Duodenal mucosa (tissue), 2 donors: Measurements from ENCODE around the gene LDB1.

Experiments
- H3K27ac ChIP-seq: one replicate; pipeline ENCODE4 v1.7.0; 2013; ENCODE audit warnings: low read depth, low read length
- H3K27me3 ChIP-seq, 2 donors: one replicate each; pipeline ENCODE4 v1.7.0; 2013; ENCODE audit warnings: low read length in 2 of 2, control low read depth in 1 of 2; ENCODE audit not compliant: insufficient read depth in 2 of 2, control insufficient read depth in 1 of 2
- H3K36me3 ChIP-seq, 2 donors: one replicate each; pipeline ENCODE4 v1.7.0; 2013; ENCODE audit warnings: low read length in 2 of 2, control low read depth in 1 of 2; ENCODE audit not compliant: insufficient read depth in 2 of 2, control insufficient read depth in 1 of 2
- H3K4me1 ChIP-seq, 2 donors: one replicate each; pipeline ENCODE4 v1.7.0; 2013; ENCODE audit warnings: low read length in 2 of 2, control low read depth in 1 of 2; ENCODE audit not compliant: insufficient read depth in 2 of 2, control insufficient read depth in 1 of 2
- H3K4me3 ChIP-seq, 2 donors: one replicate each; pipeline ENCODE4 v1.7.0; 2013; ENCODE audit warnings: low read length in 2 of 2, low read depth in 1 of 2
- H3K9ac ChIP-seq, 2 donors: one replicate each; pipeline ENCODE4 v1.7.0; 2013; ENCODE audit warnings: low read length in 2 of 2, low read depth in 1 of 2
- H3K9me3 ChIP-seq, 2 donors: one replicate each; pipeline ENCODE4 v1.7.0; 2013; ENCODE audit warnings: low read length in 2 of 2, control low read depth in 1 of 2; ENCODE audit not compliant: control insufficient read depth in 1 of 2

The LDB1 gene

DNA sequence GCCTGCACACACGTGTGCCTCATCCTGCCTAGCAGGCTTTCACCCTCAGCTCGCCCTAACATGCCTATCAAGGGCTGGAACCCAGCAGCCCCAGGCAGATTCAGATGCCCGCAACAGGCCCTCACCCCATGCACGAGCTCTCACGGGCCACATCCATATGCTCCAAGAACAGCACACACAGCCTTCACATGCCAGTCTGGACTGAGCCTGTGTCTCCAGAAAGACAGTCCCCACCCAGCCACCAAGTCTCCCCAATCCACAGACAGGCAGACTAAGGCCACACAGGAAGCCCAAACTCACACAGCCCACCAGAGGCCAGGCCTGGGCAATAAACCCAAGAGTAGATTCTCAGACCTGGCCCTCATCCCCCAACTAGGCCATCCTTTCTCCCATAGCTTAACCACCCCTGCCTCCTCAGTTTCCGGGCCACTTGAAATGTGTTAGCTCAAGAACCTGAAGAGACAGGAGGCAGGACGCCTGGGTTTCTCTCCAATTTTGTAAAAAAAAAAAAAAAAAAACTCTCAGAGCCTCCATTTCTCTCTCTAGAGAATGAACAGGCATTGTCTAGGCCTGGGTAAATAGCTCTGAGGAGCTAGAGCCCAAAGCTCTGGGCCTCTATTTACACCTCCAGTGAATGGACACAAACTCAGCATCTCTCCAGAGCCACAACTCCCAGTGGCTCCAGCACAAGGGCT lies 6.8 kb downstream of the LDB1 start:
- no peak overlapping the region for H3K27ac ChIP-seq
- peaks cover 28 to 34% of the 10 kb centered on the region in 2 donors for H3K36me3 ChIP-seq
- peak overlapping the region; percentile 67 to 70 for H3K9ac ChIP-seq
- H3K9me3 ChIP-seq: no peaks in the 10 kb centered on the region
- no peaks in the 10 kb centered on the region for H3K27me3 ChIP-seq
- H3K4me3 ChIP-seq: peak overlapping the region; percentile 75 to 76
- peaks cover 51 to 52% of the 10 kb centered on the region in 2 donors for H3K4me1 ChIP-seq

DNA sequence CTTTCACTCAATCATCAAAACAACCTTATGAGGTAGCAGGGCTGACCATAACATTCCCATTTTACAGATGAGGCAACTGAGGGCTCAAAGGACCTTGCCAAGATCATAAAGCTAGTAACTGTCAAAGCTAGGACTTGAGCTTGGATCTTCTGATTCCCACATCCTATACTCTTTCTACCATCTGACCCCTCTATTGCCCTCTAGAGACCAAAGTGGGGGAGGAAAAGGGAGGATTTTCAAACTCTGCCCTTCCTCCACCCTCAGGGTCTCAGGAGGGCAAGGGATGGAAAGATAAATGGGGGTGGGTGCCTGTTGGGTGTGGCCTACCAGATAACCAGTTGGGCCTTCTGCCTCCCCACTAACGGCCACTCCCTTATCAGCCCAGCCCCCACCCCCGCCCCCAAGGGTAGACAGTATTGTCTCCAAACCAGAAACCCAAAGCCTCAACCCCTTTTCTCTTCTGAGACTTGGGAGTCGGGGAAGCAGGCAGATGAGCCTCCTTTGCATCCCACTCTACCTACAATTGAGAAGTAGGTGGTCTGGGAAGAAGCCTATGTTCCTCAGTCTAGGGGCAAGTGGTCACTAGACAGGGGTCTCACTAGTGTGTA lies 7.9 kb downstream of the LDB1 start:
- no peaks in the 10 kb centered on the region for H3K27me3 ChIP-seq
- H3K4me3 ChIP-seq: no peak overlapping the region
- no peaks in the 10 kb centered on the region for H3K9me3 ChIP-seq
- H3K9ac ChIP-seq: no peak overlapping the region
- H3K27ac ChIP-seq: no peak overlapping the region
- peaks cover 37 to 44% of the 10 kb centered on the region in 2 donors for H3K36me3 ChIP-seq
- H3K4me1 ChIP-seq: peaks cover 40 to 41% of the 10 kb centered on the region in 2 donors

DNA sequence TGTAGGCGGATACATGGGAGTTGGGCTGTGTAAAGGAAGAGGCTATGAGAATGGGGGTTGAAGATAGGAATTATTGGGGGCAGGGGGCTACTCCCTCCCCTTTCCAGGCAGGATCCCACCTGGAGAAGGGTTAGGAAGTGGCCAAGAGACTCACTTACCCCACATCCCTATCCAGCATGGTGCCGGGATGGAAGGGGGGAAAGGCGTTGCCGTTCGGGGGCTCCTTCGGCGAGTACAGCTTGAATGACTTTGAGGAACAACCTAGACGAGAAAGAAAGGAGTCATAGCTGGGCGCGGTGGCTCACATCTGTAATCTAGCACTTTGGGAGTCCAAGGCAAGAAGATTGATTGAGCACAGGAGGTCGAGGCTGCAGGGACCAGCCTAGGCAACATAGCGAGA lies 8.9 kb downstream of the LDB1 start:
- no peak overlapping the region for H3K9ac ChIP-seq
- no peak overlapping the region for H3K27ac ChIP-seq
- no peak overlapping the region for H3K4me3 ChIP-seq
- no peaks in the 10 kb centered on the region for H3K27me3 ChIP-seq
- H3K4me1 ChIP-seq: peaks cover 31% of the 10 kb centered on the region in 2 donors
- peaks cover 37 to 53% of the 10 kb centered on the region in 2 donors for H3K36me3 ChIP-seq
- no peaks in the 10 kb centered on the region for H3K9me3 ChIP-seq

DNA sequence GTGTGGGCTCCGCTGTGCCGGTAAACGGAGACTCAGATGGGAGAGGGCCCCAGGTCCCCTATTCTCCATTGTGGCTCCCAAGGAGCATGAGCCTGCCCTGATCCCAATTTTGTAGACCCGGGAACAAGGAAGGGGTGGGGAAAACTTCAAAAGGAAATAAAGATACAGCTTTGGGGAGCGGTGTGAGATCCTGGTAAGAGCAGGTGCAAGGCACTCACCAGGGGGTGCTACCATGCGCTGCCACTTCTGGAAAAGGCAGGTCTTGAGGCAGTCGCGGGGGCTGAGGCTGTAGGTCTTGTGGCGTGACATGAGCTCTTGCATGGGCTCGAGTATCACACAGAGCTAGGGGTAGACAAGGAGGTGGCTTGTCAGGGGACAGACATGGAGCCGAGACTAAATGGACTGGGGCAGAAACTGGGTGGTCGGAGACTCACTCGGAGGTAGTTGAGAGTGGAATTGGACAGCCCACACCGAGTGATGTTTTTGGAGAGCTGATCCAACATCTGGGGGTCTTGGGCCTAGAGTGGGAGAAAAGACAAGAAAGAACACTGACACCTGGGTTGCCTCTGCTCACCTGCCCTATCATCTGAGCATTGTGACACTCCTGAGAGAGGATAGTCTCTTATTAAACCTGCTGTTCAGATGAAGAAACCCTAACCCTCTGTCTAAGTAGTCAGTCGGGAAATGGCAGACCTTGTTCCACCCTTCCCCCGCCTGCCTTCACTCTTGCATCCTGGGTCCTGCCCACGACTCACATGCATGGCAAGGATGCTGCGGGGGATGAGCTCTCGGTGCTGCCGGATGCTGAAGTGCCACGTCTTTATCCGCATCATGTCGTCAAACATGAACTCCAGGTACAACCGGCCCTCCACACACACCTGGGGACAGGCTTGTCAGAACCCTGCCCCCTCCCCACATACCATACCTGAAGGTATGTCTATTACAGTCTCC lies 10.7 kb downstream of the LDB1 start:
- Histone ChIP-seq H3K36me3 (peaks cover 37 to 55% of the 10 kb centered on the region in 2 donors), H3K9ac (no peak overlapping the region), H3K4me1 (peaks cover 17 to 21% of the 10 kb centered on the region in 2 donors), H3K27me3 (no peaks in the 10 kb centered on the region), H3K27ac (no peak overlapping the region), H3K4me3 (no peak overlapping the region), H3K9me3 (no peaks in the 10 kb centered on the region)

DNA sequence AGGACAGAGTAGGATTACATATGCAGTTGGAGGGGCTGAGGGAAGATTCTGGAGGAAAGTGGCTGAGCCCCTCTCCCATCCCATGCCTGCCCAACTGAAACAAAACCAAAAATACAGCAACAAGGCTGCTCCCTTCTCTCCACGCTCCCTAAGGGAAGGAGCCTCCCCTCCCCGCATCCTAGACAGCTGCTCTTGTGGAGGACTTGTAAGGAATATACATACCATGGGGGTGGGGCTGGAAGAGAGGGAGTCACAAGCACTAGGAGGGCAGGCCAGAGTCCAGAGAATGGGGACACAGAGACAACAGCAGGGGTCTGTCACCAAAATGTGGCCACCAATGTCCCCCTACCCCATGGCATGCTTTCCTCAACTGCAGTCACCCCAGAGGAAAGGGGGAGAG lies 13.2 kb downstream of the LDB1 start:
- peaks cover 0 to under 1% of the 10 kb centered on the region in 2 donors for H3K4me1 ChIP-seq
- no peak overlapping the region for H3K4me3 ChIP-seq
- peaks cover 37 to 55% of the 10 kb centered on the region in 2 donors for H3K36me3 ChIP-seq
- no peaks in the 10 kb centered on the region for H3K9me3 ChIP-seq
- H3K27ac ChIP-seq: no peak overlapping the region
- H3K9ac ChIP-seq: no peak overlapping the region
- no peaks in the 10 kb centered on the region for H3K27me3 ChIP-seq

DNA sequence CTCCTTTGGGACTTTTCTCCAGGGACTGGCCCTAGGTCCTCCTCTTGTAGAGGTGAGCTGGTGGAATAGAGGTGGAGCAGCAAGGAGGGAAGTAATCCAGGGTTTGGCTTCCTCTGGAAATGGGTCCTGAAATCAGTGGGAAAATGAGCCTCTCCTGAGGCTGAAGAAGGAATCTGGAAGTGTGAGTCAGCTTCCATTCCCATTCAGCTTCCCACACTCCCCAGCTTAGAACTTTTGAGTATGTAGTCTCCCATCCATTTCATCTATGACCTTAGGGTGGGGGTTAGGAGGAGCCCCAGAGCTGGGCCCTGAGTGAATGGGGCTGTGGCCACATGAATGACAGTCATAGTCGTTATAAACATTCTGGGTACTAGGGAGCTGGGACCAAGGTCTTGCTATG lies 17.7 kb downstream of the LDB1 start:
- Histone ChIP-seq H3K27me3 (no peaks in the 10 kb centered on the region), H3K9ac (no peak overlapping the region), H3K4me1 (no peaks in the 10 kb centered on the region), H3K4me3 (no peak overlapping the region), H3K27ac (no peak overlapping the region), H3K9me3 (no peaks in the 10 kb centered on the region), H3K36me3 (peaks cover 0 to 13% of the 10 kb centered on the region in 2 donors)

DNA sequence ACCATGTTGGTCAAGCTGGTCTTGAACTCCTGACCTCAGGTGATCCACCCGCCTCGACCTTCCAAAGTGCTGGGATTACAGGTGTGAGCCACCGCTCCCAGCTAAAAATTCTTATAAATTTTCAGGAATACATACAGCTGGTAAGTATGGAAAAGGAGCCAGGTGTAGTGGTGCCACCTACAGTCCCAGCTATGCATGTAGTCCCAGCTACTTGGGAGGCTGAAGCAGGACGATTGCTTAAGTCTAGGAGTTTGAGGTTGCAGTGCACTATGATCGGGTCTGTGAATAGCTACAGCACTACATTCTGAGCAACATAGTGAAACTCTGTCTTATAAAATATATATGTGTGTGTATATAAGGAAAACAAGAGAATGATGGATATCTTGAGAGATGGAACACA lies 19.0 kb downstream of the LDB1 start:
- no peaks in the 10 kb centered on the region for H3K27me3 ChIP-seq
- H3K9me3 ChIP-seq: no peaks in the 10 kb centered on the region
- no peak overlapping the region for H3K9ac ChIP-seq
- peaks cover 0 to 3% of the 10 kb centered on the region in 2 donors for H3K36me3 ChIP-seq
- H3K4me3 ChIP-seq: no peak overlapping the region
- H3K27ac ChIP-seq: no peak overlapping the region
- no peaks in the 10 kb centered on the region for H3K4me1 ChIP-seq

DNA sequence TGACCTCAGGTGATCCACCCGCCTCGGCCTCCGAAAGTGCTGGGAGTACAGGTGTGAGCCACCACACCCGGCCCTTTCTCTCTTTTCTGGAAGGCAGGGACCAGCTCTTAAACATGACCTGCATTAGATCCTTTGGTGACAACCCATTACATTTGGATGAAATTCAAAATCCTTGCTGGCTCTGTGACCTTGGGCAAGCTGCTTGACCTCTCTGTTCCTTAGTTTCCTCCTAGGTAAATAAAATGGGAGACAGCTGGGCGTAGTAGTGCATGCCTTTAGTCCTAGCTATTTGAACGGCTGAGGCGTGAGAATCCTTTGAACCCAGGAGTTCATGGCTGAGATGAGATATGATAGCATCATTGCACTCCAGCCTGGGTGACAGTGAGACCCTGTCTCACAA lies 23.7 kb downstream of the LDB1 start:
- Histone ChIP-seq H3K9me3 (no peaks in the 10 kb centered on the region), H3K9ac (no peak overlapping the region), H3K4me1 (no peaks in the 10 kb centered on the region), H3K36me3 (peaks cover 0 to 3% of the 10 kb centered on the region in 2 donors), H3K4me3 (no peak overlapping the region), H3K27me3 (no peaks in the 10 kb centered on the region), H3K27ac (no peak overlapping the region)

DNA sequence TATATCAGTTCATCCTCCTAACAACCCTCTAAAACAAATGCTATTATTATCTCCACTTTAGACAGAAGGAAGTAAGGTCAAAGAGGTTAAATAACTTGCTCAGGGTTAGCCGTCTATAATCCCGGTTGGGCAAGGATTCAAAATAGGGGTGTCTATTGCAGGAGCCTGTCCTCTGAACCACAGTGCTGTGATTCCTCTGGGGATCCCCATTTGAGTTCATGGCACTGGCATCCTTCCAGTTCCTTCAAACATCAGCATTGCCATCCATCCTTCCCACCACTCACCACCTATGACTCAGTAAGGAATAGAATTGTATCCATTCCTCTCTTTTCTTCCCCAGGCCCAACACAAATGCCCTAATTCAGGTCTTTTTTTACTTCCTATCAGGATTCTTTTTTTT lies 29.4 kb downstream of the LDB1 start:
- no peaks in the 10 kb centered on the region for H3K36me3 ChIP-seq
- H3K27ac ChIP-seq: no peak overlapping the region
- H3K4me3 ChIP-seq: no peak overlapping the region
- no peaks in the 10 kb centered on the region for H3K9me3 ChIP-seq
- H3K4me1 ChIP-seq: no peaks in the 10 kb centered on the region
- H3K9ac ChIP-seq: no peak overlapping the region
- no peaks in the 10 kb centered on the region for H3K27me3 ChIP-seq

DNA sequence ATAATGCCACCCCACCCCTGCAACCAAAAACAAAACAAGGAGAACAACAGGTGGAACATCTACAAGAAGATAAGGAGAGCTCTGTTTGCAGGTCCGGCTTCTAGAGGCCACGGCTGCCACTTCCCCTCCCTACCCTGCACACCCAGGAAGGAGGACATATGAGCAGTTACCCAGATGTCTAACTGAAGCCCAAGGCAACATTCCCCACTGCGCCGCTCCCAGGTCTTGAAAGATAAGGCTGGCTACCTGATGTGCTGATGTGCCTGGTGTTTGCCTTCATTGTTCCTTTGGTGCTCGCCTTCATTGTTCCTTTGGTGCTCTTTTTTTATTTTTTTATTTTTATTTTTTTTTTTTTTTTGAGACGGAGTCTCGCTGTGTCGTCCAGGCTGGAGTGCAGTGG lies 34.0 kb downstream of the LDB1 start:
- no peaks in the 10 kb centered on the region for H3K4me1 ChIP-seq
- no peak overlapping the region for H3K4me3 ChIP-seq
- H3K9ac ChIP-seq: no peak overlapping the region
- H3K36me3 ChIP-seq: no peaks in the 10 kb centered on the region
- H3K9me3 ChIP-seq: no peaks in the 10 kb centered on the region
- no peak overlapping the region for H3K27ac ChIP-seq
- H3K27me3 ChIP-seq: no peaks in the 10 kb centered on the region
